HG03575 (cell line): ENCODE data around the gene CDC42BPA.

ENCODE experiments used
- ATAC-seq: cut with Tn5 transposase; IDR thresholded peaks from one replicate; pipeline ENCODE4 v1.9.1; 2021; ENCODE audit not compliant: unreplicated experiment, insufficient number of reproducible peaks, low FRiP score; ENCODE audit errors: extremely low read depth

Gene CDC42BPA

DNA sequence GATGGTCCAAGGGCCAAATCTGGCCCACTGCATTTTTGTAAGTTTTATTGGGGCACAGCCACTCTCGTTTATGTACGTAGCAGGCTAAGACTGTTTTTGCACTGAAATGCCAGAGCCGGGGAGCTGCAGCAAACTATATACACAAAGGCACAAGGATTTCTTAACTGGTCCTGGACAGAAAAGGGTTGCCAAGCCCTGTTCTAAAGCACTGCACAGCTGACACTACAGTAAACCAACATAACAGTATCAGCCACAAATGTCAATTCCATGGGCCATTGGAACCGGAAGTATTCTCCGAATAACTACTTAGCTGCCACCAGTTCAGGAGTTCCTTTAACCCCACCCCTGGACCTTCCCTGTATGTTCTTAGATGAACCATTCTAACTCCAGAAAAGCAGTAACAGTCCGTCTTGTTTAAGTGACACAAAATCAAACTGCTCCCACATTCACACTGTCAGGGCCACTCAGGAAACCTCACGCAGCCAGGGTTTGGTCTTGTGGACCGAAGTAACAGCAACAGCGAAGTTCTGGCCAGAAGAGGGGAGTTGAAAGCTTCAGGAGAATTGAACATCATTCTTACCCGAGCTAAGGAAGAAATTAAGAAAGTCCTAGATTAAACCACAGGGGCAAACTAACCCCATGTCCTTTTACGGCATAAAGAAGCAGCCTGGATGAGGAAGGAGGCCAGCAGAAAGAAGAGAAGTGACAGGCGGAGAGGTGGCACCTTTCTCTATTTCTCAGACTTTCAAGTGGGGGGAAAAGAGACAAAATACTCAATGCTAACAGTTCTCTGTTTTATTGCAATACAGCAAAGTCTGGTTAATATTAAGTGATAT is 329.0 kb downstream of the CDC42BPA start:
- ATAC-seq: no peak

DNA sequence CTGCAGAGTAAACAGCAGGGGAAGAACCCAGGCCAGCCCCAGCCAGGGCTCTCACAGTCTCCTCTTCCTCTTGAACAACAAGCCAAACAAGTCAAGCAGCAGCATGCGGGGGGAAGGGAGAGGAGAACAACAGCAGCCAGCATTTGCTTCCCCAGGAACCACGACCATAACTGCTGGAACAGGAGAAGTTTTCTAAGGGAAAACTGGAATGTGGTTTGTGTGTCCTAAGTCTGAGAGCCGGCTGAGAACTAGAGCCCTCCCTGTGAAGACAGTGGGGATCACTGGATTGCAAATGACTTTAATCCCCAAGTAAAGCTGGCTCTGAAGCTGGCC is 330.0 kb downstream of the CDC42BPA start:
- no peak for ATAC-seq

DNA sequence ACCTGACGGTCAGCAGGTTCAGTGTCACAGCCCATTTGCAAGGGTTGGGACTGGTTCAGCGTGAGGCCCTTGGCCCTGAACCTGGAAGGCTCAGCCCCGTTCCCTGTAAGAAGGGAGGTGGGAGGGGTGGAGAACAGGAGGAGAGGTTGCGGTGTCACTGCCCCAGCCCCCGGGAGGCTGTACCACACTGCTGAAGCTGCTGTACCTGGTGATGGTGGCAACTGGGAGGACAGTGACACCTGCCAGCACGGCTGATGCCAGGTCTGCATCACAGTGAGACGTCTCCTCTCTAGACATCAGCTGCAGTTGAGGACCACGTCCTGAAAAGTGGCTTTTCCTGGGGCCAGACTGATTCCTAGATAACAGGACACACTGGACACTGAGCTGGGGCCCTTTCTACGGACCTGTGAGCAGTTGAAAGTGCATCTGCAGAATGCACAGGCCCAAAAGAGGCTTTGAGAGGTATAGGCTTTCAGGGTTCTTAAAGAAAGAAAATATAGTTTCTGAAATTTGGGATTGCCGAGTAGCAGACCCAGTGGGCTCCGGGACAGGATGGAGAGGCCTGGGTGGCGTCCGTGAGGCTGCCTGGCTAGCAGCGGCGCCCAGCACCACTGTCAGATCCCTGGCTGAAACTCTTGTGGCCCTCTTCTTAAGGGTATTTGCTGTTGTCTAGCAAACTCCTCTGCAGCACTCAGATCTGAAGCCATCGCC is 330.5 kb downstream of the CDC42BPA start:
- ATAC-seq: no peak

DNA sequence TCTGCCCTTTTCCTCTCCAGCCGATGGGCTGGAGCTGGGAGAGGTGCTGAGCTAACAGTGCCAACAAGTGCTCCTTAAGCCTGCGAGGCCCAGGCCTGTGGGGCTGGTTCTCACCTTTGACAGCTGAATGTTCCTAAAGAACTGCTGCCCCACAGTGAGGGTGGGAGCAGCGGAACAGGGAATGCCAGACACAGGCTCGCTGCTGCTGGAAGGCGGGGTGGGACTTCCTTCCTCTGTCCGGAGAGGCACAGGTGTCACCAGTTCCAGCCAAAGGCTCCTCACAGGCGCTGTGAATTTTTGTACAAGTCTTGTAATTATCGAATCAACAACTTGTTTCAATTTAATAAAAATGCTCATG is 331.1 kb downstream of the CDC42BPA start:
- no peak for ATAC-seq

DNA sequence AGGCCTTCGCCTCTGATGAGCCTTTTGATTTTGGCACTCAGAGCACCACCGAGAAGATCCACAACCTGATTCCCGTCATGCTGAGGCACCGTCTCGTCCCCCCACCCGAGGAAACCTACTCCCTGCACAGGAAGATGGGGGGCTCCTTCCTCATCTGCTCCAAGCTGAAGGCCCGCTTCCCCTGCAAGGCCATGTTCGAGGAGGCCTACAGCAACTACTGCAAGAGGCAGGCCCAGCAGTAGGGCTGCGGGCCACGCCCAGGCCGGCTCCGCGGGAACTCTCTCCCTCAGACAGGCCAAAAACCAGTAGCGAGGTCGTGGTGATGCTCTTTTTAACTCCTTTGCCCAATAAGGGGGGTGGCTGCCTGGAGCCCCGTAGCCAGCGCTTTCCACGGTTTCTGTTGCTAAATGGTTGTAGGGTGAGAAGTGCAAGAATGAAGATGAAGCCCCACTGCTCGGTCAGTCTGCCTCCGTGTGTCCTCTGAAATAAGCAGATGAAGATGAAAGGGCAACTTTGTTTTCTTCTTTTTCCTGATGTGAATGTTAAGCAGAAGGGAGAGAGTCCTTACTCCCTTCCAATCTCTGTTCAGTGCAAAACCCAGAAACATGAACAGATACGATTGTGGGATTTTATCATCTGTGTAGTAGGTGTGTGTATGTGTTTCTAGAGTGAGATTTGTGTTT is 331.7 kb downstream of the CDC42BPA start:
- no peak for ATAC-seq

DNA sequence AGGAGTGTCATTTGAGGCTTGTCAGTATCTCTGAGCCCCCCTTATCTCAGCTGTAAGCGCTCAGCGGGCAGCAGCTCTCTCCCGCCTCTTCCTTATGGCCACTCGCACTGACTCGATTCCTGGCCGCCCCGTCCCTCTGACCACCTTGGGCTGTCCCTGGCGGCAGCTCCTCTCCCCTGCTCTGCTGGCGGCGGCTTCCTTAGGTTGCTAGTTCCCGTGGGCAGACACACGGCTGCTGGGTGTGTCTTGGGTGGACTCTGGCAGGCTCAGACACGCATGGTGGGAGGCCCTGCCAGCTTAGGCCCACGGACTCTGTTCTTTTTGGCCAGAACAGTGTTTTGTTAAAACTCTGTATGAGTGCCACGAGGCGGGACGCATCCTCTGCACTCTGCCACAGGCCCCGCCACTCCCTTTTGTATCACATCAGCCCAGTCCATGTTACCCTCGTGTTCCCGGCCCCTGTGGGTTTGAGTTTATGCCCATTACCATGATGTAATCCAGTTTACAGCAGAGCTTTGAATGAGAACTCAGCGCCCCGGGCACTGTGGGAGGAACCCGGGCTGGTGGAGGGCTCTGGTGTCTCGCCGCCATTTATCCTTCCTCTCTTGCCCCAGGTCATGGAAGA is 332.3 kb downstream of the CDC42BPA start:
- ATAC-seq: no peak

DNA sequence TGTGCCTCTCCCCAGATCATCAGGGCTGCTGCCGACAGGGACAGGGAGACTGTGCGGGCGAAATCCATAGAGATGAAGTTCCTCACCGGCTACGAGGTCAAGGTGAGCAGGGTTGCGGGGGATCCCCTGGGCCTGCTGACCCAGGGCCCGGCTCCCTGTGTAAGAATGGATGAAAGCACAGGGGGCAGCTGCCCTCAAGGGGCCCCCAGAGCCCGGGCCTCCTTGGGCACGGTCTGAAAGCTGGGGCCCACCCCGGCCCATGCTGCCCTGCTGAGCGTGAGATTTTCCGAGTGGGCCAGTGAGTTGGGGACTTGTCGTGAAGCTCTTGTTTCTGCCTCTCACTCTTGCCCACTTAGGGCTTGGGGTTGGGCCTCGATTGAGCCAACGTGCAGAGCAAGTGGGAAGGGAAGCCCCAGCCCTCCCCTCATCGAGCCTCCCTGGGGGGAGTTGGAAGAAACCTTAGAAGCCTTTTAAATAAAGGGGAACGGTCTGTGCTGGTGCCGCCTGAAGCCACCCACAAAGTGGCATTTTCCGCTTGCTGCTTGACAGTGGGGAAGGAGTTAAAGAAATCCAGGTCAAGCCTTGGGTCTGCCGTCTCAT is 333.0 kb downstream of the CDC42BPA start:
- ATAC-seq: no peak

DNA sequence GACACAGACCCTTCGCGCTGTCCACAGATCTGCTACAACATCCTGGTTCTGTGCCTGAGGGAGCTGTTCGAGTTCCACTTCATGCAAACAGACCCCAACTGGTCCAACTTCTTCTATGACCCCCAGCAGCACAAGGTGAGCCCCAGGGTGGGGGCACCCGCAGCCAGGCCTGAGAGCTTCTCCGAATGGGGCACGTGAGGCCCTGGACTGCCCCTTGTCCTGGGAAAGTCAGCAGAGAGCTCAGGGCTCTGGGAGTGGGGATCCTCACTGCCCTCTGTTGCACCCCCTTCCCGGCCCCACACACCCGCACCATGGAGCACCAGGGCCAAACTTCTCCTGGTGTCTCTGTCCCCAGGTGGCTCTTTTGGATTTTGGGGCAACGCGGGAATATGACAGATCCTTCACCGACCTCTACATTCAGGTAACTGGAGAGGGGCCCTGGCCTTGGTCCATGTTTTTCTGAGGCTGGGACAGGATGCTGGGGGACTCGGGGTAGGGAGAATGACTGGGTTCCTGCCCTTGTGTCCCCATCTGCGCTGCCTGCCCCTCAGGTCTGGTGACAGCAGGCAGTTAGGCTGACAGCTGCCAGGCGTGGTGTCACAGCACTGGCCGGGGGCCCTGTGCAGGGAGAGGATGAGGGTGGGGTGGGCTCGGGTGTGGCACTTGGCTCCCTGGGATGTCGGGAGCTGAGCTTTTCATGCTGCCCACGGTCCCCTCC is 333.6 kb downstream of the CDC42BPA start:
- no peak for ATAC-seq

DNA sequence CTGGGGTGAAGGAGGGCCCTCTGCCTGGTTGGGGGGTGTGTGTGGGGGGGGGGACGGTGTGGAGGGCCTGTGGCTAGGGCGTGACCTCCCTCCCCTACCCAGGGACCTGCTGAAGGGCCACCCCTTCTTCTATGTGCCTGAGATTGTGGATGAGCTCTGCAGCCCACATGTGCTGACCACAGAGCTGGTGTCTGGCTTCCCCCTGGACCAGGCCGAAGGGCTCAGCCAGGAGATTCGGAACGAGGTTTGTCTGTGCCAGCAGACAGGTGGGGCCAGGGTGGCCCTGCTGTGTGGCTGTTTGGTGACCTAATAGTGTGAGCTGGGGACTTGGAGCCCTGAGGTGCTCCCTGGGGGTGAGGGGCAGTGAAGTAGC is 334.3 kb downstream of the CDC42BPA start:
- no peak for ATAC-seq

DNA sequence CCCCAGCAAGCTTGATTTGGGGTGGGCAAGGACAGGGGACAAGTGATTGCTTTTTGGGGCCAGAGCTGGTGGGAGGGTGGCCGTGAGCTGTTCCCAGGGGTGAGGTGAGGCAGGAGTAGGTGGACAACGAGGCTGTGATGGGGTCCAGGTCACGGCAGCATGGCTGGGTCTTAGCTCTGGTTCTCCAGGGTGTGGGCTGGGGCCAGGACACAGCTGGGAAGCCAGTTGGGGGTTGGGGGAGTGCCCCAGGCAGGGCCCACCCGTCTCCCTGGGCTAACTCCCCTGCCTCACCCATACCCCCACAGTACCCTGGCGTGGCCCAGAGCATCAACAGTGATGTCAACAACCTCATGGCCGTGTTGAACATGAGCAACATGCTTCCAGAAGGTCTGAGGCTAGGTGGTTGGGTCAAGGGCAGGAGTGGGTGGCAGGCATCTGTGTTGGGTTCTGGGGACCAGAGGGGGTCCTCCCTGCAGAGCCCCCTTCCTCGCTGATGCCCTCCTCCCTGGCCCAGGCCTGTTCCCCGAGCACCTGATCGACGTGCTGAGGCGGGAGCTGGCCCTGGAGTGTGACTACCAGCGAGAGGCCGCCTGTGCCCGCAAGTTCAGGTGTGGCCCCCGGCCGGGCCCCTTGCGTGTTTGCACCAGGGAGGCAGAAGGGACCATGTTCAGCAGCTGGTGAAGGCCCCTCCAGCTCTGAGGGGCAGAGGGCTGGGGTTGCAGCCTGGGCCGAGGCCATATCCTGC is 334.9 kb downstream of the CDC42BPA start:
- no peak for ATAC-seq

DNA sequence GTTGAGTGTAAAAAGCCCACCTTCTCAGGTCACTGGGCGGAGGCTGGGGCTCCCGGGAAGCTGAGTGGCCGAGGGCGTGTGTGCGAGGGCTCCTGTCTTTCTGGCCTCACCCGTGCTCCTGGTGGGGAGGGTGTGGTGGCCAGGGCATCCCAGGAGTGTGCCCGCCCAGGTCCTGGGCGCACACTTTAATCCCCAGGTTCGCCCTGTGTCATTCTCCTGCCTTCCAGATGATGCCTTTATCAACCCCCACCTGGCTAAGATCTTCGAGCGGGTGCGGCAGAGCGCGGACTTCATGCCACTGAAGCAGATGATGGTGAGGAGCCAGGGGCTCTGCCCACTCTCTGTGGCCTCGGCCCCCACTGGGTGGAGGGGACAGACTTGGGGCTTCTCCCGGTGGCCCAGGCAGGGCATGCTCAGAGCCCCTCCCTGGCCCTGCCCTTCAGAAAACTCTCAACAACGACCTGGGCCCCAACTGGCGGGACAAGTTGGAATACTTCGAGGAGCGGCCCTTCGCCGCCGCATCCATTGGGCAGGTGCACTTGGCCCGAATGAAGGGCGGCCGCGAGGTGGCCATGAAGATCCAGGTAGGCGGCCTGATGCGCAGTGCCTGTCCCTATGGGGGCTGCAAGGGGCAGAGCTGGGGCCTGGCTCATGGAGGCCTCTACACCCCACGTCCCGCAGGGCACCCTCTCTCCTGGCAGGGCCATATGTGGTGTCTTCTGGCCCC is 335.7 kb downstream of the CDC42BPA start:
- no peak for ATAC-seq

DNA sequence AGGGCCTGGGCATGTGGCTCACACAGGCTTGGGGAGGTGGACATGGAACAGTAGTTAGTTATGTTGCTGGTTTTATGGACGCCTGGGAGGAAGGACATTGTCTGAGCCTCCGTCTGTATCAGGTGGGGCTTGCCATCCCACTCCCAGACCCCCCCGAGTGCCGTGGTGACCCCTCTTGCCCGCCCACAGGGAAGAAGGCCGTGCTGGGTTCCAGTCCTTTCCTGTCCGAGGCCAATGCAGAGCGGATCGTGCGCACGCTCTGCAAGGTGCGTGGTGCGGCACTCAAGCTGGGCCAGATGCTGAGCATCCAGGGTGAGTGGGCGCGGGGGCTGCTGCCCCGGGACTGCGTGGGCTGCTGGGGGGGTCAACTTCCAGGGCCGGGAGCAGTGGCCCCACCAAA is 336.5 kb downstream of the CDC42BPA start:
- ATAC-seq: no peak

DNA sequence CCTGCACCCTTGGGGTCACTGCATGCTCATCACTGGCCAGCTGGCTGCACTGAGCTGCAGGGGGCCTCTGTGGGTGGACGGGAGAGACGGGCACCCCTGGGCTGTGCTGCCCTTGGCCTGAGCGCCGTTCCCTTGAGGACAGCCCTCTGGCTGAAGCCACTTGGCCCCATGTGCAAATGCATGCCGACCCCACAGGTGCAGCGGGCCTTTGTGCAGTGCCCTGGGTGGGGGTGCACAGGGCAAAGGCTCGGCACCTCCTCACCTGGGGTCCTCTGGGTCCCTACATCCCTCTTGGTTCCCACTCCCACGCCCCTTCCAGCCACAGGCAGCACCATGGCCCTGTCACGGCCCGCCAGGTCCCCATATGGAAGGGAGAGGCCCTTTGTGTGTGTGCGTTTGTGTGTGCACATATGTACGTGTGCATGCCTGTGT is 336.9 kb downstream of the CDC42BPA start:
- ATAC-seq: no peak

DNA sequence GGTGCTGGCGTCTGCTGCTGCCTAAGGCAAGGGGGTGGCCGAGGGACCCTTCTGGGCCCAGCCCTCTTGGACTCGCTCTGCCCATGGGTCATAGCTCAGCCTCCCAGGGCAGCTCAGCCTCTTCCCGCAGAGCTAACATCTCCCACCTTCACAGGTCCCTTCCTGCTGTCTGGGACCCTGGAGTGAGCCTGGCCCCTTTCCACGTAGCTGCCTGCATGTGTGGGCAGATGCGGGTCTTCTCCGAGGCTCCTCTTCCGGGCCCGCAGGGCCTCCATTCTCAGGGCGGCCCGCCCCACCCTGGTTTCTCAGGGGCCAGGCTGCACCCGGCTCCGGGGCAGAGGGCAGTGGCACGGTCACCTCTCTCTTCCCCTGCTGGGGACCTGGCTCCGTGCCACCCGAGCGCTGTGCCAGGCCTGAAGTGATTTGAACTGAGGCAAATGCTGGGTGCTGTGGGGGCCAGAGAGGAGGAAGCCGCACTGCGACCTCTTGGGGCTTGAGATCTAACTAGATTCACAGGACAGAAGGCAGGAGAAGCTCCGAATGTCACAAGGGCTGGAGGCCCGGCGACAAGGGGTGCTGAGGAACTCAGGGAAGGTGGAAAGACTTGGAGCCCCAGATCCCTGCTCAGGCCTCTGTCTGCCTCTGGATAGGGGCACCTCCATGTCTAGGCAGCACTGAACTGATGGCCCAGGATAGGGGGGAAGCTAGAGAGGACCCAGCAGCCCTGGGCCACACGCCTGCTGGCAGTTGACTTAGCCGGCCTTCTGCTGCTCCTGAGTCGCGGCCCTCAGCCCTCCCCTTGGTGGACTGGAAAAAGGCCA is 337.5 kb downstream of the CDC42BPA start:
- ATAC-seq: no peak

DNA sequence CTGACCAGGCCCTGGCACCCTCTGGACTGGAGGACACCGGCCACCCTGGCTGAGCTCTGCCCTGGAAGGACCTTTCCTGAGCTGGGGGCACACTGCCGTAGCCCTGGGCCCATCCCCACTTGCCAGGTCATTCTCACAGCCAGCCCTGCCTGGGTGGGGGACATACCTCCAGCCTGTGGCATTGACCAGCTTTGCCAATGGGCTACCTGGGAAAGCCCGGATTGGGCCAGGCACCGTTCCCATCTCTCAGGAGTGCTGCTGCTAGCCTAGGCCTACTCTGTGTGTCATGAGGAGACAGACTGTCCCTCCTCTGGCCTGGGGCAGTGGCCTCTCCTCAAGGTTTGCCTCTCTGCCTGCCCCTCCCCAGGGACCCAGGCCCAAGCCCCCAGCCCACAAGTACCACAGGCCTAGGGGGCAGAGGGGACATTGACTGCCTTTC is 338.2 kb downstream of the CDC42BPA start:
- no peak for ATAC-seq

DNA sequence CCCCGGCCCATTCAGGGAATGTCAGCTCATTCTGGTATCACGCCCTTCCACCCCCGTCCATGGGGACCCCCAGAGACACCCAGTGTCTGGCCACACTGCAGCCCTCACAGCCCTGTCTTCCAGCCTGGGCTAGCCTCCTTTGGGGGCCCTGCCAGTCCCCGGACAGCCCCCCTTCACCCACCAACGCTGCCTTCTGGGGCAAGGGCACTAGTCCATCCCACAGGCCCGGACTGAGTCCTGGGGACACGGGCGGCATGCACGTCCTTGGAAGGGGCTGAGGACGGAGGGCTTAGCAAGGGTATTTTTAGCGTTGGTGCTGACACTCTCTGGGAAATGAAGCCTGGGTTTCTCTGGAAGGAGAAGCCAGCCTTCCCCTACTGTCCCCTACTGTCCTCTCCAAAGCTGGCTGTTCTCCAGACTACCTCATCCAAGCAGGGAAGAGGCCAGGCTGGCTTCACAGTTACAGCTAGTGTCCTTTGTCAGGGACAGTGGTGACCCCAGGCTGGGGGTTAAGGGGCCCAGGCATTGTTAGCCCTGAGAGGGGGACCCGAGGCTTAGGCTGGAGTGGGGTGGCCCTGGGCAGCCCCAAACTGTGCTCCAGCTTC is 338.7 kb downstream of the CDC42BPA start:
- no peak for ATAC-seq
